Hematopoietic multipotent progenitor cell treated with erythropoietin and hydrocortisone succinate and interleukin-3 and kit ligand, for 17 days (in vitro differentiated cells): ENCODE results near the gene OR8D4.
"Not testable (repeated sequence)": the region's sequence is repeated elsewhere in the genome, so short reads cannot be mapped to it uniquely, and the experiment has no call there.

Source experiments
- DNase-seq: peaks from one replicate; pipeline ENCODE4 v3.0.0-alpha.2; 2015; ENCODE audit warnings: low spot score

Gene OR8D4

DNA sequence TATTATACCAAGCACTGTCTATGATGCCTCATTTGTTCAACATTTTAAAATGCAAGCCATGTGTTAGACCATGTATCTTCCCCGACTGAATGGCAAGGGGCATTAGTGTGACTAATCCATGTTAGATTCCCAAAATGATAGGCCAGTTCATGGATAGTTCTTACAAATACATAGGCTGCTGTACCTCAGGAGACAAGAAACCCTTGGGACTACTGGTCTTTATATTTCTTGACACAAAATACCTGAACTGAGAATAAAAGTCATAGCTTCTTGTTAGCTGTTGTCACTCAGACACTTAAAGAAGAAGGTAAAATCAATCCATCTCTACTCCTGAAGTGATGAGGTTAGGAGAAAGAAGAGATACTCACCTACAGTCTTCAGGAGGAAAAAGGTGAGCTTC, at the start of gene OR8D4:
Gene OR8D4 (plus strand): TSS at position 301 of the 400 bp plus-strand sequence. CDS start 4,265 bp downstream, outside the sequence.
- no peak for DNase-seq

DNA sequence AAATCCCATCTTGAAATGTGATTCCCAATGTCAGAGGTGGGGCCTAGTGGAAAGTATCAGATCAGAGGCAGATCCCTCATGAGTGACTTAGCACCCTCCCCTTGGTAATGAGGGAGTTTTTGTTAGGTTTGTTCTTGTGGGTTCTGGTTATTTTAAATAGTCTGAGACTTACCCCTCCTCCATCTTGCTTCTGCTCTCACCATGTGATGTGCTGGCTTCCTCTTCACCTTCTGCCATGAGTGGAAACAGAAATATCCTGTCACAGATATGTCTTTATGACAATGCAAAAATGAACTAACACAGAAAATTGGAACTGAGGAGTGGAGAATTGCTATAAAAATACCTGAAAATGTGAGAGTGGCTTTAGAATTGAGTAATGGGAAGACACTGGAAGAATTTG, 49.6 kb upstream of the OR8D4 start:
- no peak for DNase-seq

DNA sequence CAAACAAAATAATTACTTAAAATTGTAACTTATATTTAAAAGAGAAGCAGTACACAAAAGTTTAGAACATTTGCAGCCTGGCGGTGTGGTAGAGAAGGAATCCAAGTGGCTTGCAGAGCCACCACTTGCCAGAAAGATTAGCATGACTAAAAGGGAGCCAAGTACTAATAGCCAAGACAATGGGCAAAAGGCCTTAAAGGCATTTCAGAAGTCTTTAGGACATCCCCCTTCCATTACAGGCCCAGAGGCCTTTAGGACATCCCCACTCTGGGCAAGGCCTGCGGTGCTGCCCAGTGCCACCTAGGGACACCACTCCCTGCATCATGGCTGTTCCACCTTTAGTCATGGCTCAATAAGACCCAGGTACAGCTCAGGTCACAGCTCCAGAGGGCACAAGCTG, 48.9 kb upstream of the OR8D4 start:
- no peak for DNase-seq

DNA sequence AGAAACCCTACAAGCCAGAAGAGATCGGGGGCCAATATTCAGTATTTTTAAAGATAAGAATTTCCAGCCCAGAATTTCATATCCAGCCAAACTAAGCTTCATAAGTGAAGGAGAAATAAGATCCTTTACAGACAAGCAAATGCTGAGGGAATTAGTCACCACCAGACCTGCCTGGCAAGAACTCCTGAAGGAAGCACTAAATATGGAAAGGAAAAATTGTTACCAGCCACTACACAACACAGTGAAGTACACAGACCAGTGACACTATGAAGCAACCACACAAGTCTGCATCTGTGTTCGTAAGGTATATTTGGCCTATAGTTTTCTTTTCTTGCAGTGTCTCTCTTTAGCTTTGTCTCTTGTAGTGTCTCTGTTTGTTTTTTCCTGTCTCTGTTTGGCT, 45.5 kb upstream of the OR8D4 start:
- DNase-seq: no peak

DNA sequence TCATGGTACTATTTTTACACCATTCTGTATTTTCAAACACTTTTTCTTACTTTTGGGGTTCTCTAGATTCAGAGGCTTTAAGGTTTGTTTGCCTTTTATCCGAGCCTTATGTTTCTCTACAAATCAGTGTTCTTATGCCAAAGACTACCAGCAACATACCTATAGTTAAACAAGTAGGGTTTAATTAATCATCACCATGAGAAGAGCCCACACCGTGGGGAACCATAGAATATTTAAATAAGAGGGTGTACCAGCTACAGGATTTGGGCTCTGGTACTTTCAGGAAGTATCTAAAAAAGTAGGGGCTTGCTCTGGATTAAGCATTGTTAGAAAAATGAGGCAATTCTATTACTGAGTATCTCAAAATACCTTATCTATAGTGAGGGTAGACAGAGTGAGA, 42.2 kb upstream of the OR8D4 start:
- no peak for DNase-seq

DNA sequence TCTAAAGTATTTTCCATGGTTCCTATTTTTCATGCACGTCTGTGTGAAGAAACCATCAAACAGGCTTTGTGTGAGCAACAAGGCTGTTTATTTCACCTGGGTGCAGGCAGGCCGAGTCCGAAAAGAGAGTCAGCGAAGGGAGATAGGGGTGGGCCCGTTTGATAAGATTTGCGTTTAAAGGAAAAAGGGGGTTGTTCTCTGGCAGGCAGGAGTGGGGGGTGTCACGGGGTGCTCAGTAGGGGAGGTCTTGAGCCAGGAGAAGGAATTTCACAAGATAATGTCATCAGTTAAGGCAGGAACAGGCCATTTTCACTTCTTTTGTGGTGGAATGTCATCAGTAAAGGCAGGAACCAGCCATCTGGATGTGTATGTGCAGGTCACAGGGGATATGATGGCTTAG, 36.7 kb upstream of the OR8D4 start:
- DNase-seq: not testable (repeated sequence)

DNA sequence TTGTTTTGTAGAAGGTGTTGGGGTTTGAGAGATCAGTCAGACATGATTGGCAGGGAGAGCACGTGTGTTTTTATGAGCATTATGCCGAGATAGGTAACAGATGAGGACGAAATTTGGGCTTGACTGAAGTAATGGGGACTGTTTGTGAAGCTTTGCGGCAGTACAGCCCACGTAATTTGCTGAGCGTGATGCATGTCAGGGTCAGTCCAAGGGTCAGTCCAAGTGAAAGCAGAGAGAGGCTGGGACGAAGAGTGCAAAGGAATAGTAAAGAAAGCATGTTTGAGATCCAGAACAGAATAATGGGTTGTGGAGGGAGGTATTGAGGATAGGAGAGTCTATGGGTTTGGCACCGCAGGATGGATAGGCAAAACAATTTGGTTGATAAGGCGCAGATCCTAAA, 34.2 kb upstream of the OR8D4 start:
- DNase-seq: not testable (repeated sequence)

DNA sequence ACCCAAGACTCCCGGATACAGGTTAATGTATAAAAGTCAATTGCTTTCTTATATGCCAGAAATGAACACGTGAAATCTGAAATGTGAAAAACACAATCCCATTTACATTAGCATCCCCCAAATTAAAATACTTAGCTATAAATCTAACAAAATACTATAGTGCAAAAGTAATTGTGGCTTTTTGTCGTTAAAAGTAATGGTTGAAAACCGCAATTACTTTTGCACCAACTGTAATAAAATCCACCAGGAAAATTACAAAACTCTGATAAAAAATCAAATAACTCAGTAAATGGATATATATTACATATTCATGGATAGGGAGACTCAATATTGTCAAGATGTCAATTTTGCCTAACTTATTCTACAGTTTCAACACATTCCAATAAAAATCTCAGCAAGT, 21.1 kb upstream of the OR8D4 start:
- no peak for DNase-seq

DNA sequence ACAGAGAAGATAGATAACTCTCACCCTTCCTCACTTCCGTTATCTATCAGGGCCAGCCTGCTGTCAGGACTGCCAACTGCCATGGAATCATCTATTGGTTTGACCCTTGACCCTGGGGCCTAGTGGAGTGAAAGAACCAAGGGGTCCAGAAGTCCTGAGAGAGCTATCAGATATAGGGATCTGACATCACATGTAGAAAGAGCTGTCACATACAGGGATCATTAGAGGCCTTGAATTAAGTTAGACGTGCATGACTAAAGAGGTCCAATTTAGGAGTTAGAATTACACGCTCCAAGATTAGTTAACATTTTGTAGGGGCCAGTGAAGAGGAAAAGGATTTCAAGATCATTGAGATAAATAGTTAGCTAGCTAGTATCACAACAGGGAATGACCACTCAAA, 16.4 kb upstream of the OR8D4 start, which contains the start of gene TMEM225:
Gene TMEM225 (minus strand): TSS at position 101 of the 400 bp plus-strand sequence. CDS start 245 bp downstream, outside the sequence.
- DNase-seq: no peak

DNA sequence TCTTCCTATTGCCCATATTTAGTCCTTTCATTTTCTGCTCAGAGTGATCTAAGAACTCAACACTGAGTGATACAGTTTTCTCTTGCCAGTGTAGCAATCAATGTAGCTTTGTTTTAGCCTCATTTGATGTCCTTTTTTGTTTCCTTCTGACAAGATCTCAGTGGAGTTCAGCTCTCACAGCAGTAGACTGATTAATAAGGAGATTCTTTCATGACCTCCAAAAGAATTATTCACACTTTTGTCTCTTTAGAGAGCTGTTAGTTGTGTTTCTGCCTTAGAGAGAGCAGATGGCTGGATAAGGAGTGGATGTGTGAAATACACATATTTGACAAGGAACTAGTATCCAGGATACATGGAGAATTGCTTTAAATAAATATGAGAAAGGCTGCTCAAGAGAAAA, 9.9 kb upstream of the OR8D4 start:
- DNase-seq: no peak

DNA sequence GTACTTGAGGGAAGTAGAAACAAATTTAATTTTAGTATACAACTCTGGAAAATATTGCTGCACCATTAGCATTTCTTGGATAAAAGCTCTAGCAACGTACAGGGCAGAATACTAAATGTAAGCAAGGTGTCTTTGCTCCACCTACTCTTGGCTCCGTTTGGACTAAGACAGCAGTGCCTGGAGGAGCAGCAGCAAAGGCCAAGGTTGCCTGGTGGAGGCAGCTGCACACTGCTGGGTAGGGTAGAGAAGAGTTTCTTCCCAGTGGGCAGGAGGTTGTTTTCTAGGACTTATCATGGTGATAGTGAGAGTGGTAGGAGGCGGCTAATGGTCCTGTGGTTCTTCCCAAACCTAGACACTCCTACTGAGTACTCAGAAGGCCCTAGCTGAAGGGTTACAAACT, 2.2 kb upstream of the OR8D4 start:
- DNase-seq: no peak

DNA sequence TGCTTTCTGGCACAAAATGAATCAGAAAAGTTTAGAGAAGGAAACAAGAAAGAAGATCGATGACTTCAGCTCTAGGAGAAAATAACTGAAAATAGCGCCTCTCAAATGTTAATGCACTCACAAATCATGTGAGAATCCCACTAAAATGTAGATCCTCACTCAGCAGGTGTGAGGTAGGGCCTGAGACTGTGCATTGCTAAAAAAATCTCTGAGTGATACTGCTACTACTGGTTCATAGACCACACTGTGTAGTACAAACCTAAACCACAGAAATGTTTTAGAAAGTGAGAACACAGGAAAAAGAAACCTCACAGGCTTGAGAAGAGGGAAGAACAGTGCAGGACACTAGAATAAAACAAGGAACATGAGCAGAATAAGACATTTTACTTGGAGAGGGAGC, 2.0 kb downstream of the OR8D4 start:
- no peak for DNase-seq

DNA sequence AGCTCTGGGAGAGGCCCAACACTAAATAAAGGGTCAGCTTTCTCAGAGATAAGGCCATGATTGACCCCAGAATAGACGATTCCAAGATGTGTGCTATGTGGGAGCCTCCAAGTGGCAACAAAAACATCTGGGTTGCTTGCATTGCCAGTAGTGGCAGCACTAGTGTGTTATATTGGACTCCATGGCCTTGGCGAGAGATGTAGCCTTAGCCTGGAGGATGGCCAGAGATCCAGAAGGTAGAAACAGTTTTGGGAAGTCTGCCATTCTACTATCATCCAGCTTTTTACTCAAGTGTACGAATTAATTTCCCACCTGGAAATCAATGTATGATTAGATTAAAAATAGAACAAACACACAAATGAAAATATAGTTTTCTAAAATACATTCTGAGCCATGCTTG, 3.0 kb downstream of the OR8D4 start:
- DNase-seq: no peak

DNA sequence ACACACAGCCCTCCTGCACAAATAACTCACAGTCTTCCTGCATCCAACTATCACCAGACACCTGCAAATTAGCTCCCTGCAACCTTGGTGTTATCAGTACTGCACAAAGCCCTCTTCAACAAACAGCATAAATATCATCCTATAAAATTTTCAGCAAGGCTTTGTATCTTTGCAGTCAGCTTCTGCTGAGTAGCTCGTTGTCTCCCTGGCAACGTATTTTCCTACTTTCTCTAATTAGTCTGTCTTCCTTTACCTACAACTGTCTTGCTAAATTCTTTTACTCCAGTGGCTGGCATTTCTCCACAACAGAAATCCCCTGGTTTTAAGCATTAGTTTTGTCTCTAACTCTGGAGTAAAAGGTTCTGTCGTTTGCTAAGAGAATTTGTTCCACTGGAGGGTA, 3.9 kb downstream of the OR8D4 start:
- no peak for DNase-seq

DNA sequence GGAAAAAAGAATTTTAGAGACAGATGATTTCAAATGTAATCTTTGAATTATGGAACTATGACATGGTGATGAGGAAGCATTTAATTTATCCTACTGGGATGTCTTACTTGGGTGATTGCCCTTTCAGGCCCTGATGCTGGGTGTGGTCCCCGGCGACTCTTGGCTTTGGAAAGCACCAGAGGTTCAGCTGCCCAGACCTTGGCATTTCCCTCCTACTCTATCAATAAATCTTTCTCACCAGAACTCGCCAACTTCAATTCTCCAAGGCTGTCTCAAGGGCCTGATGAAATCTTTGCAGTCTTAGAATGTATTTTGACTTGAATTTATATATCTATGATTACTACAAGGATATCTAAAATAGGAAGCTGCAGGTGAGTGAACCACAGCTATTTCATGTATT, 19.0 kb downstream of the OR8D4 start:
- DNase-seq: no peak

DNA sequence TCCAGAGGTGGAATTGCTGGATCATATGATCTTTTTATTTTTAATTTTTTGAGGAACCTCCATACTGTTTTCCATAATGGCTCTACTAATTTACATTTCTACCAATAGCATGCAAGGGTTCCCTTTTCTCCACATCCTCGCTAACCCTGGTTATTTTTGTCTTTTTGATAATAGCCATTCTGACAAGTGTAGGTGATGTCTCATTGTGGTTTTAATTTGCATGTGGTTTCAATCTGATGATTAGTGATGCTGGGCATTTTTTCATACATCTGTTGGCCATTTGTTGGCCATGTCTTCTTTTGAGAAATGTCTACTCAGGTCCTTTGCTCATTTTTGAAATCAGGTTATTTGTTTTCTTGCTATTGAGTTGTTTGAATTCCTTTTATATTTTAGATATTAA, 22.1 kb downstream of the OR8D4 start:
- DNase-seq: no peak

DNA sequence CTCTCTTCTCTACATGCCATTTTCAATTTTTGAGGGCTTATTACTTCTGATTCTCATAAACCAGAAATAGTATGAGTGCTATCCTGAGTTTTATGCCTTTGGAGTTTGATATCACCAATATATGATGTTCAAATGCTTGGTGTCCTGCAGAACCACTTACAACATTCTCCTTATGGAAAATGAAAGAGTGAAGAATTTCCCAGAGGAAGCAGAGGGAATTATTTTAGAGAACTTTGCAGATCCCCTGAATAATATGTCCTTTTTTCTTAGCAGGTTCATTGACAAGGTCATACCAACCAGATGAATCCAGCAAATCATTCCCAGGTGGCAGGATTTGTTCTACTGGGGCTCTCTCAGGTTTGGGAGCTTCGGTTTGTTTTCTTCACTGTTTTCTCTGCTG, 37.4 kb downstream of the OR8D4 start, which contains the start of gene OR4D5:
Gene OR4D5 (plus strand): TSS at position 301 of the 400 bp plus-strand sequence. CDS start 0 bp downstream, at position 301.
- DNase-seq: no peak

DNA sequence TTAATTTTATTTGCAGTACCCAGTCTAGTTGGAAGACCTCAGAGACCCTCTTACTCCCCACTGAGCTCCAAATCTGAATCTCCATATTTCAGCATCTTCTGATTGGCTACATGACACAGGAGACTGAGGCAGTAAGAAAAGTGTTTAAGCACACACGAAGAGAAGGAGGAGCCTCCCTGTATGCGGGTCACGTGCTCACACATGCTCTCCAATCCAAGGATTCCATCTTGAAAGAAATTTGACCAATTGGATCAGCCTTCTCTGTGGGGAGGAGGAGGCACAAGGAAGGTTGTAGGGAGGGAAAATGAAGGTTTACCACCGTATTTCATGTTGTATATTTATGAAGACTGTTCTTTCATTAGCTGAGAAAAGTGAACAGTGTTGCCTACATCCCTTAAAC, 40.4 kb downstream of the OR8D4 start:
- DNase-seq: no peak

DNA sequence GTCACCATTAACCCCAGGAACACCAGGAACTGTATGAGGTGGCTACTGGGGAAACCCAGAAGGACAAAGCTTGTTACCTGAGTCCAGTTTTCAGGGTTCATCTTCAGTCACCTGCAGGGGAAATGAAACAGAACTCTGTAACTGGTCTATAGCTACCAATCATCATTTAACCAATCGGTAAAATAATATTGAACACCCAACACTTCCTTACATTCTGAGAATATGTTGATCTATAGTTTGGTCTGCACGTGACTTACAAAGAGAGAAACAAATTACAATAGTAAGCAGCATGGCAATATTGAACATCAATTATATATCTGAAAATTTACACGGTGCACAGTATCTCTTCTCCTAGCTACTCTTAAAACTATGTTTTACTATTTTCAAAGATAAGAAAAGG, 41.8 kb downstream of the OR8D4 start, which contains the start of gene OR6T1:
Gene OR6T1 (minus strand): TSS at position 101 of the 400 bp plus-strand sequence. CDS start 0 bp downstream, at position 101.
- no peak for DNase-seq

DNA sequence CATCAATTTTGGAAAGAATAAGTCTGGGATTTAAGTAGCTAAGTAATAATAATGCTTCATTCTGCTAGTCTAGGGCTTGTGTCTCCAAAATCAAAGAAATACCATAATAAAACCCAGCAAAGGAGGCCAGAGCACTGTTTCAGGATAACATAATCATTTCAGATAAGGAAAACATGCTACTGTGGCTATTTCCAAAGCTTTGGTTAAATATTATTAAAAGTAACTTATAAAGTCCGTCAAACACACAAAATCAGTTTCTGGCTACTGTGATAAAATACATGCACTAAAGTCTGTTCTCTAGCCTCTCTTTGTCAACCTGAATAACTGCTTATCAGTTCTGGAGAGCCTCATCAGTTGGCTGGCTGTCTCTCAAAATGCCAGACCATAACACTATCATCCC, 43.2 kb downstream of the OR8D4 start:
- no peak for DNase-seq

DNA sequence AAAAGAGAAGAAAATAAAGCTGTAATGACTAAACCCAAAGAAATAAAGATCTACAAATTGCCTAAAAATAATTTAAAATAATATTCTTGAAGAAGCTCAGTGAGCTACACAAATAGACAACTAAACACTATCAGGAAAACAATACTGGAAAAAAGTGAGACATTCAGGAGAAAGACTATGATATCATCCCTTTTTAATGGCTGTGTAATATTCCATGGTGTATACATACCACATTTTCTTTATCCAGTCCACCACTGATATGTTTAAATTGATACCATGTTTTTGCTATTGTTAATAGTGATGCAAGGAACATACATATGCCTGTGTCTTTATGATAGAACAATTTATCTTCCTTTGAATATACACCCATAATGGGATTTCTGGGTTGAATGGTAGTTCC, 54.8 kb downstream of the OR8D4 start:
- no peak for DNase-seq
